ENCODE results near the gene RTN4RL2.

RTN4RL2 gene

DNA sequence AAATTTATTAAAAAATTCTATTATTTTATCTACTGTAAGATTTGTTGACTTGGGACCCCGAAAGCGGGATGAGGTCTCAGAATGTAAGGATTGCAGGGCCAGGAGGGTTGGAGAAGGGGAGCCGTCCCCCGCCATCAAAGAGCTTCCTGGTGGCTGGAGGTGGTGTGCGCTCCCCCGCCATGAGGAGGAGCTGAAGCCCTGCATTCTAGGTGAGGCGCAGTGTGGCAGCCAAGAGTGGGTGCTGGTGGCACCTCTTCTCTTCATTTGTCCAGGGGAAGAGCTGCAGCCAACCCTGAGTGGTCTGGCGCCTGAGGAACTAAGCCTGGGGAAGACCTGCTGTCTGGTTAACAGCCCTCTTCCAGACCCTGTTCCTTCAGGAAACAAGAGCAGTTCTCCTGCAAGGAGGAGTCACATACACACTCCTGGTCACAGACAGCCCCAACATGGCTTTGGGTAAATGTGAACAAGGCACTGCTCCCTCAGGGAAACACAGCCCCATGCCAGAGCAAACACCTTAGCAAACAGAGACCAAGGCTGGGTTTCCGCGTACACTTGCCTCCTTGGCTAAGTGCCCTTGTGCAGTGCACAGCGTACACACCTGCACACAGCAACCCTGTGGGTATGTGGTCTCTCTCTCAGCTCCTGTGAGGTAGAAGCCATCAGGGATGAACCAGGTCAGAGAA lies 17.3 kb downstream of the RTN4RL2 start:
- no peak for DNase-seq (ENCODE audit: extremely low read depth, low read depth)

DNA sequence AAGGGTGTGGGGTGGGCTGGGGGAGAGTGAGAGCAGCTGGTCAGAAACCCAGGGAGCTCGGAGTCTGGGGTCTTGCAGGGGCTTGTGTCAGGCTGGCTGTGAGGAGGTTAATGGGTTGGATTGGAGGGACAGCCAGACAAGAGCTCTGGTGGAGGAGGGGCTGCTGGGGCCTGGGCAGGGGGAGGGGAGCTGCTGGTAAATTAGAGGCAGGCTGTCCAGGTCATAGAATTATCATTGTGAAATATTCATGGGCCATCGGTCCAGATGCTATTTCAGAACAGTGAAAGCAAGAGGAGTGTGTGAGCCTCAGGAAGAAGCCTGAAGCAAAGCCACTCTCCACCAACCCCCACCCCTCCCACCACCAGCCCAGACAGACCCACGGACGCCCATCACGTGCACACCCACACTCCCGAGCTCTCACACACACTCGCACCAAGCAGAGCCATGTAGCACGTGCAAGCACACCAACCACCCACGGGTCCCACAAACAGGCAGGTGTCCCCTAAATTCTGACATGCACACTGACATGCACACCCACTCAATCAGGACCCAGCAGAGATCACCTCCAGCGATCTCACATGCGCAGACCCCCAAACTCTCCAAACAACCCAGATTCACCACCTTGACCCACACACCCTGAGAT lies 18.8 kb downstream of the RTN4RL2 start:
- no peak for DNase-seq (ENCODE audit: extremely low read depth, low read depth)
- TF ChIP-seq, protein P1, sequence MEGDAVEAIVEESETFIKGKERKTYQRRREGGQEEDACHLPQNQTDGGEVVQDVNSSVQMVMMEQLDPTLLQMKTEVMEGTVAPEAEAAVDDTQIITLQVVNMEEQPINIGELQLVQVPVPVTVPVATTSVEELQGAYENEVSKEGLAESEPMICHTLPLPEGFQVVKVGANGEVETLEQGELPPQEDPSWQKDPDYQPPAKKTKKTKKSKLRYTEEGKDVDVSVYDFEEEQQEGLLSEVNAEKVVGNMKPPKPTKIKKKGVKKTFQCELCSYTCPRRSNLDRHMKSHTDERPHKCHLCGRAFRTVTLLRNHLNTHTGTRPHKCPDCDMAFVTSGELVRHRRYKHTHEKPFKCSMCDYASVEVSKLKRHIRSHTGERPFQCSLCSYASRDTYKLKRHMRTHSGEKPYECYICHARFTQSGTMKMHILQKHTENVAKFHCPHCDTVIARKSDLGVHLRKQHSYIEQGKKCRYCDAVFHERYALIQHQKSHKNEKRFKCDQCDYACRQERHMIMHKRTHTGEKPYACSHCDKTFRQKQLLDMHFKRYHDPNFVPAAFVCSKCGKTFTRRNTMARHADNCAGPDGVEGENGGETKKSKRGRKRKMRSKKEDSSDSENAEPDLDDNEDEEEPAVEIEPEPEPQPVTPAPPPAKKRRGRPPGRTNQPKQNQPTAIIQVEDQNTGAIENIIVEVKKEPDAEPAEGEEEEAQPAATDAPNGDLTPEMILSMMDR (IDR thresholded peaks at IDR 0.05; ENCODE audit: low read depth, low read length) = no peak

More for the DNA sequence above, 17.3 kb downstream of the RTN4RL2 start:
- TF ChIP-seq, protein P1 (IDR thresholded peaks at IDR 0.05; ENCODE audit: low read depth, low read length) = no peak

DNA sequence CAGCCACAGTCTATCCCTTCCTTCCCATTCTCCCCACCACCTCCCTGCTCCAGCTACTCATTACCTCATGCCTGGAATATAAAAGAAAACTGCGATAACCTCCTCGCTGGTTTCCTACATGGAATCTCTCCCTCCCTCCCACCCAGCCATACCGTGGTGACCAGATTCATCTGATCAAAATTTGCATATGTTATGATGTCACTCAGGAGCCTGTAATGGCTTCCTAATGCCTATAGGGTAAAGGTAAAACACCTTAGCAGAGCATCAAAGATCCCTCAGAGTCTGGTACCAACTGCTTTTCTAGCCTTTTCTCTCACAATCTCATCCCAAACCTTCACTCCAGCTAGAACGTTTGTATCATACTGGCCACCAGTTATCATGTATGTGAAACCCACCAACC lies 19.6 kb downstream of the RTN4RL2 start:
- DNase-seq (ENCODE audit: extremely low read depth, low read depth) = no peak
- TF ChIP-seq, protein P1 (IDR thresholded peaks at IDR 0.05; ENCODE audit: low read depth, low read length) = no peak

DNA sequence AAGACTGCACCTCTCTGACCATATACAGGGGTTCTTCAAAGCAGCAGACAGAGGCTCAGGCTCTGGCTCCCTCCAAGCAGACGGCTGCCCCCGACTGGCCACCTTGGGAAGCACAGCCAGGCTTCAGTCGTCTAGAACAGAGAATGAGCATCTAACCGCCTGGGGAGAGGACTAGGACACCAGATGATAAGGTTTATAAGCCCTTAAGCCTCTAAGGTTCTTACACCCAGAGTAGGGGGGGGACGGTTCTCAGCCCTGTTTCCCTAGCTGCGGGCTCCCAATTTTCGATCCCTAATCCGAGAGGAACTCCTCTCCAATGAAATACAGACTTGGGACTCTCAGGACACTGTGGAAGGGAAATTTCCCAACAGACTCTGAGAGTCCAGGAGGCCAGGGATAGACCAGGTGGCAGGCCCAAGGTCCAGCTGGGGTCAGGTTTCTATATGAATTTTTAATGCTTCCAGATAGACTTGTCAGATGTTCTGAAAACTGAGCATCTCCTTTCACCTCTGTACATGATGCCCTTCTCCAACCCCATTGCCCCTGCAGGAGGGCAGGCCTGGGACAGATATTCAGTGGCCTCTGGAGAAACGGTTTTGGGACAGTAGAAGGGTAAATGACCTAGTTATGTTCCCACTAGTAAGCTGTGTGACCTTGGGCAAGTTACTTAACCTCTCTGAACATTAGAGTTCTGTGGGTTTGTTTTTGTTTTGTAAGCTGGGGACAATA lies 20.2 kb downstream of the RTN4RL2 start:
- no peak for DNase-seq (ENCODE audit: extremely low read depth, low read depth)

DNA sequence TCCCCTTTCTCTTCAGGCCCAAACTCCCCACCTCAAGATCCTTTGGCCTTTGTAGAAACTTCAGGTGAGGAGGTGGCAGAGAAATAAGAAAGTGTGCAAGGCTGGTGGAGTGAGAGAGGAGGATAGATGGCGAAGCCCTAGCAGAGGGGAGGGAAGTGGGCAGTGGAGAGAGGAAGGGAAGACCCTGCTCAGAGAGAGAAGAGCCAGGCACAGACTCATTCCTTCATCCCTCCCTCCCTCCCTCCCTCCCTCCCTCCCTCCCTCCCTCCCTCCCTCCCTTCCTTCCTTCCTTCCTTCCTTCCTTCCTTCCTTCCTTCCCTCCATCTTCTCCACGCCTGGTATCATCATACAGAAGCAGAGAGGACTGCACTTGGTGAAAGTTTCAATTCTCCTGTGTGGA lies 21.0 kb downstream of the RTN4RL2 start:
- TF ChIP-seq, protein P1 (IDR thresholded peaks at IDR 0.05; ENCODE audit: low read depth, low read length) = no peak
- DNase-seq (ENCODE audit: extremely low read depth, low read depth) = no peak

More for the DNA sequence above, 20.2 kb downstream of the RTN4RL2 start:
- TF ChIP-seq, protein P1 (IDR thresholded peaks at IDR 0.05; ENCODE audit: low read depth, low read length) = peak; percentile 71

DNA sequence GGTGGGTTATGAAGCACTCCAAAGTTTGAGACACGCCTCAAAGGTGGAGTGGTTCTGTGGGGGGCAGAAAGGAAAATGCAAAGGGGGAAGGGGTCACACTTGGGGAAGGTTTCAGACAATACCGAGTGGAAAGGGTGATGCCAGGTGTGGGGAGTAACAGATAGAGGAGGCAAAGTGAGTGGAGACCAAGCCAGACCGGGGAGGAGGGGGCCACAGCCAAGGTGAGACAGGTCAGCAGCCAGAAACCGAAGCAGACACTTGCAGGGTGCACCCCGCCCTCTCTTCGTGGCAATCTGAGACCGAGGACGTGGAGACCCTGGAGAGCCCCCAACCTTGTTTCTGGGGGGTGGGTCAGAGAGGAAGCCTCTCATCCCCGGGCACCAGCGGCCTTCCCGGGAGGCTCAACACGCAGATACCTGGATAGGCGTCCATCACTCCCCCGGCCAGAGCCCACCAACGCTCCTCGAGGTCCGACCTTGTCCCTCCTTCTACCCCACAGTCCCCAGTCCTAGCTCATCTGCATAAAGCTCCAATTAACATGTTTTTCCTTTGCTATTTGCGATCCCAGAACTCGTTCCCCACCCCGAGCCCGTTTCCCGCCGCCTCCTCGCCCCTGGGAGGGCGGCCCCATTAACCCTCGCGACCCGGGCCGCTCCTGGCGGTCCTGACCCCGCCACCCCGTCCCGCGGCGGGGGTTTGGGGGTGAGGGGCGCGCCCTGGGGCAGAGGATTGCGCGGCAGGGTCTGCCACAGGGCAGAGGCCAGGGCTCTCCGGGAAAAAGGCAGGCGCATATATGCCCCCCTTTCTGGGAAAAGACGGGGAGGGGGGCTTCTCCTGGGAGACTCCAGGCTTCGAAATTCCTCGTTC lies 21.8 kb downstream of the RTN4RL2 start:
- TF ChIP-seq, protein P1 (IDR thresholded peaks at IDR 0.05; ENCODE audit: low read depth, low read length) = no peak
- no peak for DNase-seq (ENCODE audit: extremely low read depth, low read depth)
